Erythroblast (primary cell): ENCODE results near the gene ARL6IP5.

Source experiments
- GATA1 ChIP-seq: IDR thresholded peaks from 2 replicates; pipeline ENCODE4 v1.6.1; 2011; ENCODE audit warnings: low read depth, mild to moderate bottlenecking, control low read depth, low read length, moderate library complexity
- POLR2A ChIP-seq: IDR thresholded peaks from 2 replicates; pipeline ENCODE4 v1.6.1; 2011; ENCODE audit warnings: mild to moderate bottlenecking, low read length

GRCh38 chr3:69104586-69104985, 19.8 kb downstream of the ARL6IP5 start:
- no peak for TF ChIP-seq POLR2A
- no peak for TF ChIP-seq GATA1
